Stimulated activated CD8-positive, alpha-beta memory T cell treated with anti-CD3 and anti-CD28 coated beads, Interleukin-7, amount 100 ng/mL, for 24 hours (primary cell): ENCODE data around the gene KCNH6.

ENCODE experiments used
- DNase-seq: peaks from one replicate; pipeline ENCODE4 v3.0.0-alpha.2; 2020; ENCODE audit warnings: low read depth

Gene KCNH6

GRCh38 chr17:63486317-63487013 is 36.7 kb upstream of the KCNH6 start:
- no peak for DNase-seq

- no peak for DNase-seq
Measured at GRCh38 chr17:63487014-63487339, 36.2 kb upstream of the KCNH6 start.

GRCh38 chr17:63488851-63489250 is 34.3 kb upstream of the KCNH6 start:
- no peak for DNase-seq

GRCh38 chr17:63489291-63489690 is 33.9 kb upstream of the KCNH6 start:
- no peak for DNase-seq

GRCh38 chr17:63490329-63490728 is 32.8 kb upstream of the KCNH6 start:
- no peak for DNase-seq

GRCh38 chr17:63490858-63491400 is 32.2 kb upstream of the KCNH6 start:
- DNase-seq = no peak

GRCh38 chr17:63491413-63491812 is 31.7 kb upstream of the KCNH6 start:
- DNase-seq = no peak

GRCh38 chr17:63491977-63492618 is 31.1 kb upstream of the KCNH6 start:
- DNase-seq = no peak

- DNase-seq = no peak
Measured at GRCh38 chr17:63492940-63493339, 30.2 kb upstream of the KCNH6 start.

- no peak for DNase-seq
Measured at GRCh38 chr17:63493411-63493810, 29.7 kb upstream of the KCNH6 start.

GRCh38 chr17:63494300-63494928 is 28.7 kb upstream of the KCNH6 start:
- no peak for DNase-seq

- no peak for DNase-seq
Measured at GRCh38 chr17:63495491-63495890, 27.7 kb upstream of the KCNH6 start.

GRCh38 chr17:63496177-63496576 is 27.0 kb upstream of the KCNH6 start:
- no peak for DNase-seq

- no peak for DNase-seq
Measured at GRCh38 chr17:63496663-63497400, 26.3 kb upstream of the KCNH6 start.

GRCh38 chr17:63497708-63498483 is 25.3 kb upstream of the KCNH6 start:
- DNase-seq = no peak

- DNase-seq = no peak
Measured at GRCh38 chr17:63498626-63499195, 24.4 kb upstream of the KCNH6 start.

GRCh38 chr17:63500543-63501390 is 22.4 kb upstream of the KCNH6 start:
- no peak for DNase-seq

- no peak for DNase-seq
Measured at GRCh38 chr17:63503341-63503705, 19.8 kb upstream of the KCNH6 start.

- no peak for DNase-seq
Measured at GRCh38 chr17:63504261-63504660, 18.9 kb upstream of the KCNH6 start.

GRCh38 chr17:63505341-63505740 is 17.8 kb upstream of the KCNH6 start:
- no peak for DNase-seq

GRCh38 chr17:63506627-63507026 is 16.5 kb upstream of the KCNH6 start:
- no peak for DNase-seq
